Endothelial cell of umbilical vein (primary cell): Measurements from ENCODE around the gene SKIDA1. TPM values are rescaled to one million over a fixed set of nuclear protein-coding genes. Genes with fewer than 3 reads are reported as not detected.

ENCODE experiments used
- BruUV-seq: library from RNA; stranded (reverse); fragments of 400-500 nt; replicated peaks from 2 replicates; lab custom pipeline; 2021; lab: Mats Ljungman, UMichigan
- CTCF ChIA-PET: fragments of 300-600, 350-600 bp; sonication (Branson Sonifier 250); formaldehyde crosslinking; loops from one replicate; lab custom pipeline; 2021; ENCODE audit warnings: antibody characterized with exemption, inconsistent platforms; lab: Charles Lee
- POLR2A ChIA-PET: fragments of 300-600, 350-600 bp; sonication (Branson Sonifier 250); formaldehyde crosslinking; loops from one replicate; lab custom pipeline; 2021; ENCODE audit warnings: antibody characterized with exemption, inconsistent platforms; lab: Charles Lee
- DNase-seq: peaks from one replicate; pipeline ENCODE4 v3.0.0-alpha.2; 2011; ENCODE audit warnings: low read depth, low spot score
- FAIRE-seq: peaks from 2 replicates; lab custom pipeline; 2011; peaks lifted over from hg19 to GRCh38; lab: Jason Lieb, UNC
- H2AFZ ChIP-seq: 2 replicates; pipeline ENCODE4 v1.6.0; 2012; ENCODE audit warnings: low read depth, low read length, control low read depth, inconsistent platforms
- H3K27ac ChIP-seq: 2 replicates; pipeline ENCODE4 v1.5.1; 2011; ENCODE audit warnings: low read depth, mild to moderate bottlenecking, control low read depth, low read length, moderate library complexity; ENCODE audit not compliant: insufficient read depth
- H3K27me3 ChIP-seq, 2 experiments: 2 replicates each; pipeline versions ENCODE4 v1.6.0 to v1.6.1; 2011; ENCODE audit warnings: low read length in 2 of 2, mixed read lengths in 1 of 2; ENCODE audit not compliant: control insufficient read depth in 2 of 2, insufficient read depth in 2 of 2
- H3K36me3 ChIP-seq, 2 experiments: 2 replicates in 1 of 2; 3 replicates in 1 of 2; pipeline ENCODE4 v1.5.1; 2011; ENCODE audit warnings: low read length in 2 of 2, mild to moderate bottlenecking in 1 of 2, moderate library complexity in 1 of 2; ENCODE audit not compliant: control insufficient read depth in 2 of 2, insufficient read depth in 2 of 2; ENCODE audit errors: extremely low read depth in 1 of 2
- H3K4me1 ChIP-seq: 3 replicates; pipeline ENCODE4 v1.5.1; 2011; ENCODE audit warnings: mild to moderate bottlenecking, low read length; ENCODE audit not compliant: control insufficient read depth, insufficient read depth; ENCODE audit errors: extremely low read depth
- H3K4me2 ChIP-seq: 2 replicates; pipeline ENCODE4 v1.6.1; 2011; ENCODE audit warnings: low read length, control low read depth, mixed read lengths; ENCODE audit not compliant: insufficient read depth
- H3K4me3 ChIP-seq, 3 experiments: fragments of 200-600 bp in 1 of 3; sonication (generic), shearing (Covaris generic) in 1 of 3; replicated peaks in 1 of 3; 2 replicates each; pipeline ENCODE4 v1.5.1; 2011 to 2016; ENCODE audit warnings: control low read depth in 3 of 3, low read length in 3 of 3, mild to moderate bottlenecking in 2 of 3, inconsistent platforms in 1 of 3, low read depth in 1 of 3, moderate library complexity in 1 of 3; ENCODE audit not compliant: insufficient read depth in 1 of 3
- H3K79me2 ChIP-seq: 2 replicates; pipeline ENCODE4 v1.6.0; 2012; ENCODE audit warnings: low read length, inconsistent platforms; ENCODE audit not compliant: control insufficient read depth, insufficient read depth
- H3K9ac ChIP-seq: replicated peaks from 2 replicates; pipeline ENCODE3; 2011; ENCODE audit warnings: low read length, control low read depth; ENCODE audit not compliant: insufficient read depth; ENCODE audit errors: extremely low read depth
- H3K9me1 ChIP-seq: replicated peaks from 3 replicates; pipeline ENCODE4 v1.6.0; 2011; ENCODE audit warnings: mild to moderate bottlenecking, low read length; ENCODE audit not compliant: control insufficient read depth, insufficient read depth; ENCODE audit errors: extremely low read depth
- H3K9me3 ChIP-seq: replicated peaks from 2 replicates; pipeline ENCODE4 v1.5.1; 2012; ENCODE audit warnings: low read length, inconsistent platforms; ENCODE audit not compliant: control insufficient read depth, insufficient read depth
- H4K20me1 ChIP-seq: replicated peaks from 2 replicates; pipeline ENCODE3; 2011; ENCODE audit warnings: mild to moderate bottlenecking, low read length; ENCODE audit not compliant: control insufficient read depth, insufficient read depth; ENCODE audit errors: extremely low read depth
- EZH2 ChIP-seq: IDR thresholded peaks from 2 replicates; pipeline ENCODE4 v1.6.1; 2012; ENCODE audit warnings: borderline replicate concordance, low read depth, mild to moderate bottlenecking, moderate library complexity, low read length, inconsistent platforms; ENCODE audit not compliant: severe bottlenecking
- FOS ChIP-seq: IDR thresholded peaks from 2 replicates; pipeline ENCODE4 v1.6.1; 2011; ENCODE audit warnings: mild to moderate bottlenecking, low read length, moderate library complexity, borderline replicate concordance; ENCODE audit not compliant: insufficient read depth
- GATA2 ChIP-seq: IDR thresholded peaks from 2 replicates; pipeline ENCODE4 v1.7.0; 2011; ENCODE audit warnings: low read depth, mild to moderate bottlenecking, moderate library complexity, mixed read lengths, low read length; ENCODE audit not compliant: insufficient read length, insufficient read depth
- JUN ChIP-seq: IDR thresholded peaks from 2 replicates; pipeline ENCODE4 v1.6.1; 2011; ENCODE audit warnings: borderline replicate concordance, low read depth; ENCODE audit not compliant: insufficient read length, insufficient read depth
- MYC ChIP-seq: IDR thresholded peaks from one replicate; pipeline ENCODE4 v1.6.1; 2011; ENCODE audit warnings: mild to moderate bottlenecking, low read depth, low read length
- POLR2A ChIP-seq: IDR thresholded peaks from 2 replicates; pipeline ENCODE4 v1.6.1; 2012; ENCODE audit warnings: low read depth, mild to moderate bottlenecking, control low read depth, low read length
- POLR2AphosphoS5 ChIP-seq: IDR thresholded peaks from 2 replicates; pipeline ENCODE4 v1.6.1; 2012; ENCODE audit warnings: low read depth, mild to moderate bottlenecking, control low read depth, low read length, moderate library complexity; ENCODE audit not compliant: insufficient read depth
- dilution Hi-C: fragments of 300-500 bp; cut with MboI; formaldehyde crosslinking; loops from one replicate; pipeline ENCODE4 v1.15.0; 2019; ENCODE audit warnings: low sequenced_read_pairs; ENCODE audit not compliant: extremely low pct_ligation_motif_present
- intact Hi-C: fragments of 100-400 bp; cut with micrococcal nuclease; formaldehyde crosslinking; loops from one replicate; pipeline ENCODE4 v1.10.0; 2022
- polyA plus RNA-seq, 4 experiments: library from polyadenylated mRNA; depleted of rRNA in 3 of 4; stranded (reverse) in 3 of 4; unstranded in 1 of 4; fragments of >200 nt; gene quantifications; 2 replicates each; pipeline versions ENCODE4 v1.2.1 to v1.2.3, GENCODE V29; 2011 to 2012; ENCODE audit warnings: missing spikeins in 1 of 4
- total RNA-seq: library from RNA; stranded (reverse); gene quantifications from 2 replicates; pipeline ENCODE4 v1.2.3, GENCODE V29; 2021
- TF ChIP-seq, protein P1 (sequence below): IDR thresholded peaks from 2 replicates; pipeline ENCODE4 v1.6.1; 2011; ENCODE audit not compliant: insufficient read depth, insufficient read length
- TF ChIP-seq, protein P2 (sequence below), 2 donors: IDR thresholded peaks; 1 replicate in 1 of 2; 2 replicates in 1 of 2; pipeline ENCODE4 v1.5.1; 2011; ENCODE audit warnings: low read length in 2 of 2, mild to moderate bottlenecking in 2 of 2, moderate library complexity in 2 of 2, control low read depth in 1 of 2, inconsistent platforms in 1 of 2, low read depth in 1 of 2; ENCODE audit not compliant: insufficient read depth in 1 of 2; ENCODE audit errors: extremely low read depth in 1 of 2

Gene SKIDA1
- total and polyA plus RNA-seq, 2 donors (not counting 3 experiments of a cell fraction or from before 2014, with no cell fraction given), result 0.21 to 0.71 TPM

DNA sequence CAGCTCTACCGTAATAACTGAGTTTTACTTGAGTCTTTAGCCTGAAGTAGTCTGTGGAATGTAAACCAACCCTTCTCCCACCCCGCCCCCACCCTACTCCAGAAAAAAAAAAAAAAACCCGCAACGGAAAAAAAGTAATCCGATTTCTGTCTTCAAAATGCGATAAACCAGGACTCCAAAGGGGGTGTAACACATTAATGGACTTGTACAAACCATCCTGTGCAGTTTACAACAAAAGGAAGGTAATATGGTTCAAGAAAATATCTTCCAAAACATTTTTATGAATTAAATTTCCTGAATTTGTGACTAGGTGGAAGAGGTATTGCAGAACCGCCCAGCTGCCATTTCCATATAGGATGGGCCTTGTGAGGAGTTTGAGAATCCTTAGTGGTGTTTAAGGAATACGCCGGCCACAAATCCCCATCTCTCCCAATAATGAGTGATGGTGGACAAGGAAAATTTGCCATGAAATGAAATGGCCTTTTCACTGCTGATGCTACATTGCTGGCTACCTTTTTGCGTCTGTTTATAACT, 10.6 kb downstream of the SKIDA1 start:
- H3K36me3 ChIP-seq, result no peaks in the 10 kb centered on the region
- no peaks in the 10 kb centered on the region for H3K79me2 ChIP-seq
- TF ChIP-seq POLR2AphosphoS5, result no peak
- no peak overlapping the region for H2AFZ ChIP-seq
- POLR2A ChIA-PET, result no interaction called here
- no peaks in the 10 kb centered on the region for H4K20me1 ChIP-seq
- H3K9ac ChIP-seq, result no peak overlapping the region
- DNase-seq, result no peak
- CTCF ChIA-PET, result interaction anchor here (2.0 kb wide), 1 partner anchor 236 kb away, joined by 10 read pairs; no protein-coding TSS in a partner anchor
- no peak overlapping the region for H3K4me2 ChIP-seq
- H3K27me3 ChIP-seq, result no peaks in the 10 kb centered on the region
- intact Hi-C loops, result loop anchor here (5.0 kb wide), 1 partner anchor 487 kb away; the partner anchor contains the start of gene DNAJC1
- no peak overlapping the region for H3K4me3 ChIP-seq
- dilution Hi-C loops, result no loop called here
- no TSS peak for BruUV-seq
- H3K27ac ChIP-seq, result no peak overlapping the region
- H3K9me1 ChIP-seq, result no peaks in the 10 kb centered on the region
- no peak for FAIRE-seq
- H3K4me1 ChIP-seq, result peaks cover 24% of the 10 kb centered on the region
- H3K9me3 ChIP-seq, result no peaks in the 10 kb centered on the region

DNA sequence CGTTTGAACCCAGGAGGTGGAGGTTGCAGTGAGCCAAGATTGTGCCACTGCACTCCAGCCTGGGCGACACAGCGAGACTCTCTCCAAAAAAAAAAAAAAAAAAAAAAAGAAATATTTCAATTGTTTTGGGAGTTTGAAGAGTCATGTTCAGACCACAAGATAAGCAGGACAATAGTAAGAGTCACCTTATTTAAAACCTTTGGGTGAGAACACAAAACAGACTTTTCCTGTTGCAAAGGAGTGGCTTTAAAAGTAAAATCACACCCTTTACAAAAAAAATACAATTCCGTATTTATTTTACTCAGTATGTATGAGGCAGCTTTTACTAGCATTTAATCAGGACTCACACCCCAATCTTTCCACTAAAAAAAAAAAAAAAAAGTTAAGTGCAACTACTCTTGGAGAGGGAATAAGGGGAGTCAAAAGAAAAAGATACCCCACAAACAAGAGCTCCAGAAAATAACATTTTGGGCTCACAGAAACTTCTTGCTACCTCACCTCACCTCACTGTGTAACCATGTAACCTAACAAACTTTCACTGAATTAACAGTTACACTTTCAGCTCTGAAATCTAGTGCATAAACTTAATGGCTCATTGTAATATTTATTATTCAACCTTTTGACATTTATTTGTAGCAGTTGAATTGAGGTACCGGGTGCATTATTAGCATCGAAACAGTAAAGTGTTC, 11.2 kb downstream of the SKIDA1 start:
- H3K4me2 ChIP-seq, result no peak overlapping the region
- CTCF ChIA-PET, result no interaction called here
- H3K9me1 ChIP-seq, result no peaks in the 10 kb centered on the region
- DNase-seq, result no peak
- H3K27me3 ChIP-seq, result no peaks in the 10 kb centered on the region
- H3K79me2 ChIP-seq, result no peaks in the 10 kb centered on the region
- H3K4me1 ChIP-seq, result peaks cover 18% of the 10 kb centered on the region
- H3K27ac ChIP-seq, result no peak overlapping the region
- BruUV-seq, result no TSS peak
- no peak overlapping the region for H2AFZ ChIP-seq
- no peaks in the 10 kb centered on the region for H4K20me1 ChIP-seq
- dilution Hi-C loops, result no loop called here
- TF ChIP-seq, protein P1, sequence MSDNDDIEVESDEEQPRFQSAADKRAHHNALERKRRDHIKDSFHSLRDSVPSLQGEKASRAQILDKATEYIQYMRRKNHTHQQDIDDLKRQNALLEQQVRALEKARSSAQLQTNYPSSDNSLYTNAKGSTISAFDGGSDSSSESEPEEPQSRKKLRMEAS, result no peak
- TF ChIP-seq MYC, result no peak
- no peak for TF ChIP-seq POLR2AphosphoS5
- TF ChIP-seq EZH2, result no peak
- TF ChIP-seq FOS, result no peak
- TF ChIP-seq, protein P2, sequence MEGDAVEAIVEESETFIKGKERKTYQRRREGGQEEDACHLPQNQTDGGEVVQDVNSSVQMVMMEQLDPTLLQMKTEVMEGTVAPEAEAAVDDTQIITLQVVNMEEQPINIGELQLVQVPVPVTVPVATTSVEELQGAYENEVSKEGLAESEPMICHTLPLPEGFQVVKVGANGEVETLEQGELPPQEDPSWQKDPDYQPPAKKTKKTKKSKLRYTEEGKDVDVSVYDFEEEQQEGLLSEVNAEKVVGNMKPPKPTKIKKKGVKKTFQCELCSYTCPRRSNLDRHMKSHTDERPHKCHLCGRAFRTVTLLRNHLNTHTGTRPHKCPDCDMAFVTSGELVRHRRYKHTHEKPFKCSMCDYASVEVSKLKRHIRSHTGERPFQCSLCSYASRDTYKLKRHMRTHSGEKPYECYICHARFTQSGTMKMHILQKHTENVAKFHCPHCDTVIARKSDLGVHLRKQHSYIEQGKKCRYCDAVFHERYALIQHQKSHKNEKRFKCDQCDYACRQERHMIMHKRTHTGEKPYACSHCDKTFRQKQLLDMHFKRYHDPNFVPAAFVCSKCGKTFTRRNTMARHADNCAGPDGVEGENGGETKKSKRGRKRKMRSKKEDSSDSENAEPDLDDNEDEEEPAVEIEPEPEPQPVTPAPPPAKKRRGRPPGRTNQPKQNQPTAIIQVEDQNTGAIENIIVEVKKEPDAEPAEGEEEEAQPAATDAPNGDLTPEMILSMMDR (IDR thresholded peaks at IDR 0.05; ENCODE audit: extremely low read depth in 1 of 2, insufficient read depth in 1 of 2, low read depth in 1 of 2, low read length in 2 of 2), result no peak
- TF ChIP-seq JUN, result no peak
- no peak for TF ChIP-seq GATA2
- TF ChIP-seq POLR2A, result no peak
- H3K4me3 ChIP-seq, result no peak overlapping the region
- H3K36me3 ChIP-seq, result no peaks in the 10 kb centered on the region
- H3K9ac ChIP-seq, result no peak overlapping the region
- no peak for FAIRE-seq
- intact Hi-C loops, result no loop called here
- no peaks in the 10 kb centered on the region for H3K9me3 ChIP-seq
- POLR2A ChIA-PET, result no interaction called here
